HG03175 (cell line): ENCODE measurements around the gene TJP1.
A peak's percentile ranks its signal among the peaks of the same experiment; 100 is the strongest.
"Not testable (repeated sequence)": the region's sequence is repeated elsewhere in the genome, so short reads cannot be mapped to it uniquely, and the experiment has no call there.

ENCODE experiments used
- ATAC-seq: cut with Tn5 transposase; IDR thresholded peaks from one replicate; pipeline ENCODE4 v1.9.1; 2021; ENCODE audit warnings: mild to moderate bottlenecking, moderate library complexity; ENCODE audit not compliant: unreplicated experiment

TJP1 gene

DNA sequence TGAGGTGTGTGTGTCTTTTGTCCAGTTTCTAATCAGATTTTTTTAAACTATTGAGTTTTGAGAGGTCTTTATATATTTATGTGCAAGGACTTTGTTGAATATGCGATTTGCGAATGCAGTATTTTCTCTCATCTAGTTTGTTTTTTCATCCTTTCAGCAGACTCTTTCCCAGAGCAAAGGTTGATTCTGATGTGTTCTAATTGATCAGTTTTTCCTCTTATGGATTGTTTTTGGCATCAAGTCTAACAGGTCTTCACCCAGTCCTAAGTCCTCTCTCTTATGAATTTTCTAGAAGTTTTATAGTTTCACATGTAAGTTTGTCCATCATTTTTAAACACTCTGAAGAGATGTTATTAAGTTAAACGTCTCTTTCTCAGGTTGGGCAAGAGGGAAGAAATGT, 17.8 kb upstream of the TJP1 start:
- no peak for ATAC-seq

DNA sequence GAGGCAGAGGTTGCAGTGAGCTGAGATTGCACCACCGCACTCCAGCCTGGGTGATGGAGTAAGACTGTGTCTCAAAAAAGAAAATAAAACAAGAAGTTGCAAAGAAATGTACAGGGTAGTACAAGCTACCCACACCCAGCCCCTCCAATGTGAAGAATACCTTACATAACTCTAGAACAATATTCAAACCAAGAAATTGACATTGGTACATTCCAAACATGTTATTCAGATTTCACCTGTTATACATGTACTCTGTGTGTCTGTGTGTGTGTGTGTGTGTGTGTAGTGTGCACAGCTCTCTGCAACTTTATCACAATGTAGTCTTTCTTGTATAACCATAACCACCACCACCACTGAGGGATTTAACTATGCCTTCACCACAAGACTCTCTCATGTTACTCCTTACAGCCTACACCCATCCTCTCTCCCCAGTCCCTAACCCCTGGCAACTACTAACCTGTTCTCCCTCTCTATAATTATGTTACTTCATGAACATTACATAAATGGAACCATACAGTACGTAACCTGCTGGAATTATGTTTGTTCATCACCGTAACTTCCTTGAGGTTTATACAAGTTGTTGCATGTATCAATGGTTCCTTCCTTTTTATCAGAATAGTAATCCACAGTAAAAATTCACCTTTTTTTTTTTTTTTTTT, 16.2 kb upstream of the TJP1 start:
- no peak for ATAC-seq

DNA sequence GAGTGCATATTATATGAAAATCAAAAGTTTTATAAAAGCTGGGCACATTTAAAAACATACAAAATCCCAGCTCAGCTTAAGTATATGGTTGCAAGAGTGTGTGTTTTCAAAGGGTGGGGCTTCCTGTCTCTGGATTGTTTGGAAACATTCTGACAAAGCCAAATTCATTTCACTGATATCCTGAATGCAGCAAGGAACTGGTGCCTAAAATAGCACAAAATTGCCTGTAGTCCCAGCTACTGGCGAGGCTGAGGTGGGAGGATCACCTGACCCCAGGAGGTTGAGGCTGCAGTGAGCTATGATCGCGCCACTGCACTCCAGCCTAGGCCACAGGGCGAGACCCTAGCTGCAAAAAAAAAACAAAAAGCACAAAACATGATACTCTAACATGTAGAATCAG, 13.0 kb upstream of the TJP1 start:
- no peak for ATAC-seq

DNA sequence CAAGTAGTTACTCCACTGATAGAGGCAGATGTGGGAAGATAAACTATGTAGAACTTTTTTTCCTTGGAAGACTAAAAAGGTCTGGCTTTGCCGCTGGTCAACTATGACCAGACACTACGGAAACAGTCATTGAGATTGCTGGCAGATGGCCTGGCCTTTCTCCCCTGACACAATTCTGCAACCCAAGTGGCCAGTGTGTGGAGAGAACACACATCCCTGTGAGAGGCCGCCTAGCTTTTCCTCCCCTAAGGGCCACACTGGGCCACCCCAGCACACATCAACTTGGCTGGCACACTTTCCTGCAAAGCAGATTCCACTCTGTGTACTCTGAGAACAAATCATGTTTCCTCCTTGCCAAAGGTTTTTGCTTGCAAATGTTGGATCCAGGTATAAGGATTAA, 10.4 kb upstream of the TJP1 start:
- ATAC-seq: no peak

DNA sequence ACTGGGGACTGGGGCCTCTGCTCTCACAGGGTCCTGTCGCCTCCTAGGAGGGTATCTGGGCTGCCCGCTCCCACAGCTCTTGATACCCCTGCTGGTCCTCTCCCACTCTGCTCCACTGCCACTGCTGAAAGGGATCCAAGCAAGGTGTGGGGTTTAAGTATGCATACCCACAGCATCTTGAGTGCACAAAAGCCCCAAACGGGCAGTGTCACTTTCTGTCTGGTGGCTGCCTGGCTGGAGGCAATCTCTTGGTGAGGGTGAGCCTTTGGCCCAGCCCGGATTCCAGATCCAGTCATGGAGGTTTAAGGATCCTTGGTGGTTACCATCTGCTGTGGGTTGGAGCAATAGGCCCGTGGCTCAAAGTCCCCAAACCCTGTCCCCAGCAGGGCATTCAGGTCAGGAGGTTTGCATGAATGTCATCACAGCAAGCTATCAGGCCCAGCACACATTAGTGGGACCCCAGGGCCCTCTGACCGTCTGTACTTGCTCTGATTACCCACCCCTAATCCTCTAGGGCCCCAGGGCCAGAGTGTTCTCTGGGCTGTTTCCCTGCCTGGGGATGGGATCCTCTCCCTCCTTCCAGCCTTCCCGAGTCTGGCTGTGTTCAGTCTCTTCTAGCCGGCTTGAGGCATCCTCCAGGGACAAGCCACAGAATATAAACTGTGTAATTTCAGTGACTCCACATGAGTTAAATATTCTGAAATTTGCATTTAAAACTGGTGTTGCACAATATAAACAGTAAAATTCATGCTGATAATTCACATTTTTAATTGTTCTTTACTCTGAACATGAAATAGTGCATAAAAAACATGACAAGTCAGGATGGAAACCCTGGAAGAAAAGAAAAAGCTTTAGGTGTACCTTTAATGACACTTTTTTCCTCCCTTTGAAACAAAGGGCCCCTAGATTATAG, 4.9 kb upstream of the TJP1 start:
- ATAC-seq: no peak

DNA sequence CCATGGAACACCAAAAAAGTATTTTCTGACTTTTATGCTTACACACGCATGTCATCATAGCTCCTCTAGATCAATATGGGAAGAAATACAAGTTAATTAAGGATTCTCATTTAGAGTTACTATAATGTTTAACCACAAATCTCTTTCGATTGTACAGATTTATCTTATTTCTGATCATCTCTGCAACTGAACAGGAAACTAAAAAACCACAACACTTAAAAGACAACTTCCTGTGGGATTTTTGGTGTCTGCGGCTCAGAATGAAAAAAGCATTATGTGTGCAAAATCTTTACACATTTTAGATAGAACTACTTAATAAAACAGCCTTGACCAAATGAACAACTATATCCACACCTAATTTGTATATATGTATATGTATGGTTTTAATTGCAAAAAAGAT, 3.0 kb upstream of the TJP1 start:
- ATAC-seq: no peak

DNA sequence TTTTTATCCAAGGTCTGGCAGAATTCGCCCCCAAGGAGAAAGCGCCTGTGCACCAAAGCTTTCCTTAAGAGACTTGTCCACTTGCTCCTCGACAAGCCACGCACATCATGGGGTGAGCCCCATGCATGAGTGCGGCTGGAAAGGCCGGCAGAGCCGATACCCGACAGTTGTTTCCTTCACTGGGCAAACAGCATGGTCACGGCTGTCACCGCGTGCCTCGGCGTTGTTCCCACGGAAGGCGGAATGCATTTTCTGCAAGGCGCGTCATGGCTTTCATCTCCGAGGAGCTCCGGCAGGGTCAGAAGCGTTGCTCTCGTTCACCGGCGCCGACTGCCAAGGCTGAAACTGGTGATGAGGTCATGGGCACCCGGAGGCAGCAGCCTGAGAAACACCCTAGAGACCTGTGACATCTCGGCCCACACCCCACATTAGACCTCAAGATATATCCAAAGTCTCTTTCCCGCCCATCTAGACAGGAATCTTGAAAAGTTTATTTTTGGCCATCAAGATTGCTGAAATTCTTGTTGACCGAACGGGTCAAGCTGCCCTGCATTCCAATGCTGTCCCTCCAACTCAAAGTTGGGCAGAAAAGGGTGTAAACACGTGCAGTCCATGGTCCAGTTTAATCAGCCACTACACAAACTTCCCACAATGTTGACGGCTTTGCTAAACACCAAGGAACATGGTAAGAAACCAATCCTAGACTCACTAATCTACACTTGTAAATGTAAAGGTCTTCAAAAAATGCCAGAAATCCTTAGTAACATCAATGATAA, 604 bp upstream of the TJP1 start:
- no peak for ATAC-seq

DNA sequence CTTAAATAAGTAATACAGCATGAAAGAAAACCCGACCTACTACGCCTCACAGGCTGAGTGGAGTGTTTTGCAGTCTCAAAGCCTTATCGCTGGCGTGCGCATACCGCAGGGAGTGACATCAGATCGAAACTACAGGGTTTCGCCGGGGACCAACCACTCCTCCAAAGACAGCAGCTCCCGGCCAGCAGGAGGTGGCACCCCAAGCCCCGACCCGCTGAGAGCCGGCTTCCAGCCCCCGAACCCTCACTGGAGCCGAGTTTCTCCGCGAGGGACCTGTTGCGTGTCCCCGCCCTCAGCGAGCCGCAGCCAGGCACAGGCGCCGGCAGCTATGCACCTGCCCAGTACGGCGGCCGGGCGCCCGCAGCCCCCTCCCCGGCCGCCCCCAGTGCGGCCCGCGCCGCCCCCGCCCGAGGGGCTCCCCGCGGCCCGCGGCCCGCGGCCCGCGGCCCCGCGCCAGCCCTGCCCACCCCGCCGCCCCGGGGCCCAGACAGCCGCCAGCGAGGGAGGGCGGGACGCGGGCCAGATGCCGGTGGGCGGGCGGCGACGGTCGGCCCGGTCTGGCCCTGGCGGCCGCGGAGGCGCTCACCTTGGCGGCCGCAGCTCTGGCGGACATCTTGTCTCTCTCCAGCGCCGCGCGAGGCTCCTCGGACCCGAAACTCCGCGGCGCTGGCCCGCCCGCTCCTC, 710 bp downstream of the TJP1 start:
- peak; percentile 52 for ATAC-seq

DNA sequence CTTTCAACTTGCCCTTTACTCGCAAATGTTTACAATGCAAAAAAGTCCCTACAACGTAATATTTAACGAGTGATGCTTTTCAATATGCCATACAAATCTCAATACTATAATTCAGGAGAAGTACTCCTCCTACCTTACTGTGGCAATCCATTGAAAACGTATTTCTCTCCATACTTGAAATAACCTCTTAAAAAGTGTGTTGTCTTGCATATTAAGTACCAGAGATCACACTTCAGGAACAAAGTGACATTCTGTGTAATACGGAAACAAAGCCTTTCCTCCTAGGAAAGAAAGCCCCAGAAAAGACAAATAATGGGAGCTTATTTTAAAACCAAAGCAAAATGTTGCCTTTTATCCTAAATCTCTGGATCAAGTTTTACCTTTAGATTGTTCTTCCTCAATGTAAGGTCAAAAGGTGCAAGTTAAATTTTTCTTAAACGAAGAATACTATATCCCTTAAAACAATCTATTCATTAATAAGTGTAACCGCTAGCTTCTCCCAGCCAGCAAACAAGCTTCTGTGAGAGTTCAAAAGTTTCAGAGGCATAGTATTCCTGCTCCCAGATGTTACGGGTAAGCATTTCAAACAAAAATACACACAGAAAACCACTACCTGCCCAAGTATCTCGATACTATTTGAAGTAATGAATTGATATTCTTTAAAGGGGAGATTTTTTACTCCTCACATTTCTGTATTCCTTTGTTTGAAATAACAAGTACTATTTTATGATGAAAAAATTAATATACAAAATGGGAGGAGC, 1.7 kb downstream of the TJP1 start:
- no peak for ATAC-seq

DNA sequence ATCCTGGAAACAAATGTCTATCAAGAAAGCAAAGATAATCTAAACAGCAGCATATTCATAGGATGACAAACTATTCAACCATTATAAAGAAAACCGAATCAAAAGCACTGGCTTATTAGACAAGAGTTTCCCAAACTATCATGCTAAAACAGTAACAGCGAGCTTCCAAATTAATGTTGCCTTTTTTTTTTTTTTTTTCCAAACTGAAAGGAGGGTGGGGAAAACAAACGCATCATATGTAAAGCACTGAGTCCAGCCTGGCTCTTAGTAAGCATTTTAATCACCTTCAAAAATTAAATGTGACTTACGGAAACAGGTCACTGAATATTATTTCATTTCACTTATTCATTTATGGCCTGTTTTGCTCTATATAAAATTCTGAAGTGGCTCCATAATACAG, 2.3 kb downstream of the TJP1 start:
- no peak for ATAC-seq

DNA sequence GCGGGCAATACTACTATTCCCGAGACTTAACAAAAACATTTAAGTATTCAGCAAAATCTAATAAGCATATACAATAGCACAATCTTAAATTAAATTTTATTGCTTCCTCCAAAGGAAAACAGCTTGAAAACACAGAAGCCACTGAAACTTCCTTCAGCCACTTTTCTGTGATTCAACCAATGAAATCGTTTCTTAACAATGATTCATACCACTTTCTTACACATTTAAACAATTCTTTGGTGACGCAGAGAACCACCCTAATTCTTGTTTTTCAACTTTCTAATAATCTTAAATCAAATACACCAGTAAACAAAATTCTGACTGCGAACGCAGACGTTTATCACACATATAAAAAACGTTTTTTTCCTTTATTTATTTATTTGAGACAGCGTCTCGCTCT, 4.1 kb downstream of the TJP1 start:
- ATAC-seq: no peak

DNA sequence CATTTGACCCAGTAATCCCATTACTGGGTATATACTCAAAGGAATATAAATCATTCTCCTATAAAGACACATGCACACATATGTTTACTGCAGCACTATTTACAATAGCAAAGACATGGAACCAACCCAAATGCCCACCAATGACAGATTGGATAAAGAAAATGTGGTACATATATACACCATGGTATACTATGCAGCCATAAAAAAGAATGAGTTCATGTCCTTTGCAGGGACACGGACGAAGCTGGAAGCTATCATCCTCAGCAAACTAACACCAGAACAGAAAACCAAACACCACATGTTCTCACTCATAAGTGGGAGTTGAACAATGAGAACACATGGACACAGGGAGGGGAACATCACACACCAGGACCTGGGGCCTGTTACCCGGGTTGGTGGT, 4.8 kb downstream of the TJP1 start:
- not testable (repeated sequence) for ATAC-seq

DNA sequence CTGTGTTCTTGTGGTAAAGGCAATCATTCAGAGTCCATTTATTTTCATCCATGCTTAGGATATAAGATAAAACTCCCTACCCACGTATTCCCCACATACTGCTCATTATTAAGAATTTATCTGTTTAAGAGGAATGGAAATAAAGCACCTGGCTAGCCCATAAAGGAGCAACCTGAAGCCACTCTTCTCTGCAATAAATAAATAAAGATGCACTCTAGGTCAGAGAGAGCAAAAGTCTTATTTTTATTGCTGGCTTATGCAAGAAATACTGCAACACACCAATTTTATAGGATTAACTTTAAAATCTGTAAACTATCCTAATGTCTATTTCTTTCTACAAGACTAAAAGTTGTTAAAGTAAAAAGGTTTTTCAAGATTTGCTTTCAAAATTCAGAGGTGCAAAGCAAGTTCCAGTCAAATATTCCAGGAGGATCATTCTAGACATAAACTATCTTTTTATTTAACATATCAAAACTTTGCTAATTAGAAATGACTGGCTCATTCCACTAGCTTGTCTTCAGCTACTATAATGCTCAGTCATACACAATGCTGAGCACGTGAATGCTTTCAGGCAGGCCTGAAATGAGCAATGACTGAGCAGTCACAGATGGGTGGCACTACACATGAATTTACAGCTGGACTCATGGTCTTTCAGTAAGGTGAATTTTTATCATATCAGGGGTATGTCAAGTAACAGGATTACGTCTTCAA, 7.1 kb downstream of the TJP1 start:
- ATAC-seq: no peak

DNA sequence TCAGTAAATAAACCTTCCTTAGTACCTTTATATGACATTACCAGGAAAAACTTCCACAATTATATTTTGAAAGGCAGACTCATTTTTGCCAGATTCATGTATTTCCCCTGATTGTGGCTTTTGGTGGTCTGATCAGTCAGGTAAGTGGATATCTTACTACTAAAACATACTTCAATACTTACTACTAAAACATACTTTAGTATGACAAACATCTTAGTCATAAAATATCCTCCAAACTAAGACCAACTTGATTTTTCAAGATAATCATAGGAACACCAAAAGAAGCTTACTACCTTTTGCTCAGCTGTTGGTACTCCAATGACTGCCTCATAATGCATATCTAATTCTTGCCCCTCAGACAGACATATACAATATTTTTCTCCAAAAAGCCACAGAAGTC, 9.3 kb downstream of the TJP1 start:
- ATAC-seq: no peak

DNA sequence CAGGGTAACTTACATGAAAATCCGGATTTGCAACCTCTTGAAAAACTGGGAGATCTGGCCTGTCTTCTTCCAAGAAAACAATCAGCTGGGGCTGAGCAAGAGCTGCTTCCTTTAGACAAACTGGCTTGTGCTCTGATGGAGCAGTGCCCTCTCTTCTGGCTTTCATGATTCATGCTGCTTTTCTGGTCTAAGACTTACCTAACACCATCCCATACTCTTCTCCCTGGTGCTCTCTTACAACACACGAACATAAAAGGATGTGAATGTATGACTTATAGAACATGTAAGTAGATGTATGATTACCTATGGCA, 9.9 kb downstream of the TJP1 start:
- no peak for ATAC-seq

DNA sequence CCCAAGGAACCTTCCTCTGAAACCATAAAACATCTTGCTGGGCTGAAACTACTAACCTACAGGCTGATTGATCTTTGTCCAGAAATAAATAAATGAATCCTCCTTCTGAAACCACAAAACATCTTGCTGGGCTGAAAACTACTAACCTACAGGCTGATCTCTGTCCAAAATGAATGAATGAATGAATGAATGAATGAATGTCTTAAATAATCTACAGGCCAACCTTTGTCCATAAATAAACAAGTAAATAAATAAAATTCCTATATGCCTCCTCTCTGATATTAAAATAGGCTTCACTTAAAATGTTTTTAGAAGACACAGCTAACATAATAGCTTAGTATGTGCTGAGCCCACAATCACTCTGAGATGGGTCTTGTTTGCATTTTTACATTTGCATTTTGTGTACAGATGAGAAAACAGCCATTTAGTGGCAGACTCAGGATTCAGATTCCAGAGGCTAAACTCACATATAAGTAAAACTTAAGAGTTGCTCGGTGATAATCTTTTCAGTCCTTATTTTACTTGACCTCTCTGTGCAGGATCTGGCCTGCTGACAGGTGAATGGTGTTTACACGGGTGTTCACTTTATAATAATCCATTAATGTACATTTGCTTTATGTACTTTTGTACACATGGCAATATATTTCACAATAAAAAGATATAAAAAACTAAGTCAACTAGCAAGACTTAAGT, 10.4 kb downstream of the TJP1 start:
- ATAC-seq: no peak

DNA sequence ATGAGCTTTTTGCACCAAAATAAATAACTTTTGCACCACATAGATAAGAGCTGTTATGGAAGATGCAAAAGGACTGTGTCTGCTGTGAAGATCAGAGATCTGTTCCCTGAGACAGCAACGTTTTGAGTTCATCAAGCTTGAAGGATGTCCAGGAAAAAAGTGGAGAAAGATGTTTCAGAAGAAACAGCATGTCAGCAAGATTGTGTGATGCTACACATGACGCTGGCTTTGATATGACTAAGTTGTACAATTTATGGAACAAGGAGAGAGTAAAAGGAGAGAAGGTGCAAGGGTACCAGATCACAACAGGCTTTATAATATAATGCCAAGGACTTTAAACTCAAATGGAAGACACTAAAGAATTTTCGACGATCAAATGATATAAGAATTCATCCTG, 16.6 kb downstream of the TJP1 start:
- ATAC-seq: no peak

DNA sequence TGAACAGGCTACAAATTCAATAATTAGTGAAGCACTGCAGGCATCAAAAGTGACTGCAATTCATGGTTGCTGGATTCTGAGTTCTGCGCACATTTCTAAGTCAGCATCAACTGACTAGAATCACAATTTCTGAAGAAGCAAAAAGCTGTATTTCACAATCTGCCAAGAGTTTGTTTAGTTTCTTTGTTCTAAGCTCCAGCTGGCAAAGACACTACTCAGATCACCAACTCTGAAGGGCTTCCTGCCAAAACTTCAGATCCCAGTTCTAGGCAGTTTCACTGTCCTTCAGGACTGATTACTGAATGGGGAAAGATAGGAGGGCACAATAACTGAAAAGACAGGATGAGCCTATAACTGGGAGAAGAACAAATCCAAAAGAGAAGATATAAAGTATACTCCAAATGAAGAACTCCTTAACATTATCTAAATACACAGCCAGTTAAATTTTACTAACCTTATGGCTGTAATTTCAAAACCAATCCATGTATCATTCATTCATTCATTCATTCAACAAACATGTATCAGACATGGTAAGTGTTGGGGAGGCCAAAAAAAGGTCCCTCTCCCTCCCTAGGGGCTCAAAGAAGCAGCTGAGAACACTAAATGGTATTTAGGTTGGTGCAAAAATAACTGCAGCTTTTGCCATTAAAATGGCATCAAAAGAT, 17.1 kb downstream of the TJP1 start:
- ATAC-seq: no peak

DNA sequence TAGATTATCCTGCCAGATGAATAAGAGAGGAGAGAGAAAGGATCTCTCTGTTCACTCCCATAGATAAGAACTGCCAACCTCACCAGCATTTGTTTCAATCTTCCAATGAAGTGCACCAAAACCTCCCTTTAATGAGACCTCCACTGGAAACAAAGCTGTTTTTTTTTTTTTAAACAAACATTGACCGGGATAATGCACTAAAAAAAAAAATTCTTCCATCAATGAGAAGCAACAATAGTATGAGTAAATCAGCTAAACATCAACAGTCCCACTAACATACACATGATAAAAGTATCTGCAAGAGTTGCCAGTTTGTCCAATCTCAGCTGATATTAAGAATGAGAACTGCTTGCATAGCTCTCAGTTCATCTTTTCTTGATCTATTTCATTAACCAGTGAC, 19.9 kb downstream of the TJP1 start:
- ATAC-seq: no peak
